ENCODE measurements around the gene RASAL1.
A peak's percentile ranks its signal among the peaks of the same experiment; 100 is the strongest.

The RASAL1 gene

GRCh38 chr12:113135178-113136127, at the start of gene RASAL1:
TSS of gene RASAL1 (minus strand) at chr12:113135761. CDS start at chr12:113135462, 299 bp downstream.
- DNase-seq (ENCODE audit: low read depth) = no peak

DNA sequence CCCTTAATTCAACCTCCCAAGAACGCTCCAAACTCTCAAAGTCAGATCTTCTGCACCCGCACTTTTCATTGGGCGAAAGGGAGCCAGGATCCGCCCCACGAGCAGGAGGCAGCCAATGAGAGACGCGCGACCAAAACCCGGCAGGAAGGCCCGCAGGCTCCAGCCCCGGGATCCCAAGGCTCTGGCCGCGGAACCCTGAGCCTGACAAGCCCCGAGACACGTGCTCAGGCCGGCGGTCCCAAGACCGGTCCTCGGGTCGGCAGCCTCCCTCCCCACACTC, 49.3 kb upstream of the RASAL1 start:
- DNase-seq (ENCODE audit: low read depth) = peak; percentile 94

- DNase-seq (ENCODE audit: low read depth) = no peak
Observed at GRCh38 chr12:113184098-113184899, 48.7 kb upstream of the RASAL1 start.

DNA sequence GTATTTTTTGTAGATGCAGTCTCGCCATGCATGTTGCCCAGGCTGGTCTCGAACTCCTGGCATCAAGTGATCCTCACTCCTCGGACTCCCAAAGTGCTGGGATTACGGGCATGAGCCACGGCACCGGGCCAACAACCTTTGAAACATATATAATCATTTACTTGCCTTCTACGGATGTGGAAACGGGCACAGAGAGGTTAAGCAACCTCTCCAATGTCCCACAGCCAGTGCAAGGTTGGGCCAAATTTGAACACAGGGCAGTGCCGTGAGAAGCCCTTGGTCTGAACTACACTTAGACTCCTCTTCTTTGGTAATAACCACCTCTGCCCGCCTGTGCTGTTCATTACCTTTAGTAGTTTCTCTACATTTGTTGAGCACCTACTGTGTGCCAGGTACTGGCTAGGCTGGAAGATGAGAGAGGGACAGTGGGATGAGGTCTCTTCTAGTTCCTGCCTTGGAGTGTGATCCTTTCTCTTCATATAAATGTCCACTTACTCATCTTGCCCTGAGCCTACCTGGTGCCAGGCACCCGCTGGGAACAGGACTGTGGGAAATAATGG, 47.5 kb upstream of the RASAL1 start:
- DNase-seq (ENCODE audit: low read depth) = no peak

DNA sequence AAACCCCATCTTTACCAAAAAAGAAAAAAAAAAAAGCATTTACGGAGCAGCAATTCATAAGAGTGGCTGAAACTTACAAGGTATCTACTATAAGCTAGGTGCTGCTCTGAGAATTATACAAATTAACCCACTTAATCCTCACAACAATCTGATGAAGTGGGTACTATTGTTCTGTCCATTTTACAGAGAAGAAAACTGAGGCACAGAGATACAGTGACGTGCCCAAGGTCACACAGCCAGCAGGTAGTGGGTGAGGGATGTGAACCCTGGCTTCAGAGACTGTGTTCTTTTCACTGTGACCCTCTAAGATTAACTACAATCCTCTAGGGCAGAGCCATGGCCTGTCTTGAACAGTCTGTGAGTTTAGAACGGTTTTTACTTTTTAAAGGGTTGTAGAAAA, 46.4 kb upstream of the RASAL1 start:
- no peak for DNase-seq (ENCODE audit: low read depth)

DNA sequence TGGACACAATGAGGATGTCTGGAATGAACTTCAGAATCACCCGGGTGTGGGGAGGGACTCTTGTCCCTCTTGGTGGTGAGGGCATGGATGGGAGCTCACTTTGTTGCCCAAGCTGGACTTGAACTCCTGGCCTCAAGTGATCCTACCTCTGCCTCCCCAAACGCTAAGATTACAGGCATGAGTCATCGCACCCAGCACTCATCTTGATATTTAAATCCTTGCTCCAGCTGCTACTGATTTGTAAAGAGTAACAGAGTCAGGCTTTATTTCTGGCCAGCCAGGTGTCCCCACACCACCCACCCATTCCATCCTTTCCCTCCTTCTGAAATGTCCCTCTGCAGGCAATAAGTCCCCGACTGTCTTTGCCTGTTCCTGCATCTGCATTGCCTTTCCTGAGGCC, 44.8 kb upstream of the RASAL1 start:
- no peak for DNase-seq (ENCODE audit: low read depth)

GRCh38 chr12:113179023-113179422, 43.5 kb upstream of the RASAL1 start:
- no peak for DNase-seq (ENCODE audit: low read depth)

GRCh38 chr12:113174461-113175384, 39.2 kb upstream of the RASAL1 start:
- DNase-seq (ENCODE audit: low read depth) = peak; percentile 77

DNA sequence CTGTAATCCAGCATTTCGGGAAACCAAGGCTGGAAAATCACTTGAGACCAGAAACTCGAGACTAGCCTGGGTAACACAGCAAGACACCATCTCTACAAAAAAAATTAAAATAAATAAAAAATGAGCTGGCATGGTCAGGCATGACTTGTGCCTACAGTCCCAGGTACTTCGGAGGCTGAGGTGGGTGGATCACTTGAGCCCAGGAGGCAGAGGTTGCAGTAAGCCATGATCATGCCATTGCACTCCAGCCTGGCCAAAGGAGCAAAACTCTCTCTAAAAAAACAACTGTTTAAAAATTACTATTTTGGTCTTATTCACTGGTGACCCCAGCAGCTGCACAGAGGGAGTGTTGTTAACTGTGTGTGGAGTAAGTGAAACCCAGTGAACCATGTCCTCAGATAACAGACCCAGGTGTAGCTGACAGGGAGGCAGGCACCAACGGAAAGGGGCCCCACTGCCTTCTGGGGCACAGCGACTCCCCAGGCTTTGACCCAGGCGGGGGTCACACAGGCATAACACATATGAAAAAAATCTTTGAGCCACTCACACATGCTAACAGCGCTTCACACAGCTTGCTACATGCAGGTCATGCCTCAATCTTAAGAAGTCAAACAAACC, 37.6 kb upstream of the RASAL1 start:
- no peak for DNase-seq (ENCODE audit: low read depth)

DNA sequence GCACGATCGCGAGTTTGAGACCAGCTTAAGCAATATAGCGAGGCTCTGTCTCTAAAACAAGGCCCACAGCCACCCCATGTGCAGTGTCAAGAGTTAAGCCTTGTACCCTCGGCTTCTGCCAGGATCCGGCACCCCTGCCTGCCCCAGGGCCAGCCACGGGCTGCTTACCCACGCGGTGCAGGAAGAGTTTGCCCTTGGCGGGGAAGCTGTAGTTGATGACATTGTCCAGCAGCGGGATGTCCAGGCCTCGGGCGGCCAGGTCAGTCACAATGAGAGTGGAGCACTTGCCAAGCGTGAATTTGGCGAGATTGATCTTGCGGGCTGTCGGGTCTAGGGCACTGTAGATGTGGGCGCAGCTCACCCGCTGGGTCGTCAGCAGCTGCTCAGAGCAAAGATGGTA, 36.6 kb upstream of the RASAL1 start:
- no peak for DNase-seq (ENCODE audit: low read depth)

DNA sequence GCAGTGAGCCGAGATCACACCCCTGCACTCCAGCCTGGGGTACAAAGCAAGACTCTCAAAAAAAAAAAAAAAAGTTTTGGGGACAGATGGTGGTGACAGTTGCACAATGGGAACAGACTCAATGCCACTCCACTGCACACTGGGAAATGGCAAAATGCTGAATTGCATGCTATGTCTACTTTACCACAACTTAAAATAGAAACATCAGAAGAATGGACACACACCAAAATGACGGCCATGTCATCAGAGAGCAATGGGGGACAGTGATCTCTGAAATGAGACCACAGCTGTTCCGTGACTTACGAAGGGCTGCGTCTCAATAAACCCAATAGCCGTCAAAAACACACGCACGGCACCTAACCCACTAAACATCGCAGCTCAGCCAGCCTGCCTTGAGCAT, 36.0 kb upstream of the RASAL1 start:
- no peak for DNase-seq (ENCODE audit: low read depth)

DNA sequence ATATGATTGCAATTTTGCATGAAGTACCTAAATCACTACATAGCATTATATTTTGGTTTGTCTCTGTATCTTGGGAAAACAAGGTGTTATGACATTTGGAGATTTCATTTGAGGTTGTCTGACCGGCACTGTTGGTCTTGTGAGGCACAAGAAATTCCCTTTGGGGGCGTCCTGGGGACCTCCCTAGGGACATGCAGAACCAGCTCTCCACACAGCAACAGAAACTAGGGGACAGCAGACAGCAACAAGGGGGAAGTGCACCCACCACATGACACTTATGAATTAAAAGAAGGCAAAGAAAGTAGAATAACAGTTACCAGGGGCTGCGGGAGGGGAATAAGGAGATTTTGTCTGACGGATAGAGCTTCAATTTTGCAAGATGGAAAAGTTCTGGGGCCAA, 35.4 kb upstream of the RASAL1 start:
- DNase-seq (ENCODE audit: low read depth) = no peak

DNA sequence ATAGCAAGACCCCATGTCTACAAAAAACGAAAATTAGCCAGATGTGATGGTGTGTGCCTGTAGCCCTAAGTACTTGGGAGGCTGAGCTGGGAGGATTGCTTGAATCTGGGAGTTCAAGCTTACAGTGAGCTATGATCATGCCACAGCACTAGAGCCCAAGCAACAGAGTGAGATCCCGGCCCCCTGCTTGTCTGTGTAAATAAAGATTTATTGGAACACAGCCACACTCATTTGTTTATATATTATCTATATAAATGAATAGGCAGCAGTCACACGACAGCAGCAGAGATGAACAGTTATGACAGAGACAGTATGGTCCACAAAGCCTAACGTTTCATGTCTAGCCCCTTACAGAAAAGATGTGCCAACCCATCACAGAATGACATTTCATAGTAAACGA, 34.9 kb upstream of the RASAL1 start:
- DNase-seq (ENCODE audit: low read depth) = no peak

DNA sequence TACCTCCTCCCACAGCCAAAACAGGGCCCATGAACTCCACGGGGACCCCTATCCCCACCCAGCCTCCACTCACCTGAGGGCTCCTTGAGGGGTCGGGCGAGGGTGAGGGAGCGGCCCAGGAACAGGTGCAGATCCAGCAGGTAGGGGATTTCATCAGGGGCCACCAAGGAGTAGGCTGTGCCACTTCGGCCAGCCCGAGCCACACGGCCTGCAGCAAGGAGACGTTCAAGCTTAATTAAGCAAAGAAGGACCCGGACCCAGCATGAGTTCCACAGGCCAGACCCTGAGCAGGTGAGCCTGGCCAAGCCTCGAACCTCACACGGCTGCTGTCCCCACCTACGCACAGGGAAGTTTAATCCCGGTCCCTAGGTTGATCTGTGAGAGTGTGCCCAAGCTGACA, 34.1 kb upstream of the RASAL1 start:
- no peak for DNase-seq (ENCODE audit: low read depth)

DNA sequence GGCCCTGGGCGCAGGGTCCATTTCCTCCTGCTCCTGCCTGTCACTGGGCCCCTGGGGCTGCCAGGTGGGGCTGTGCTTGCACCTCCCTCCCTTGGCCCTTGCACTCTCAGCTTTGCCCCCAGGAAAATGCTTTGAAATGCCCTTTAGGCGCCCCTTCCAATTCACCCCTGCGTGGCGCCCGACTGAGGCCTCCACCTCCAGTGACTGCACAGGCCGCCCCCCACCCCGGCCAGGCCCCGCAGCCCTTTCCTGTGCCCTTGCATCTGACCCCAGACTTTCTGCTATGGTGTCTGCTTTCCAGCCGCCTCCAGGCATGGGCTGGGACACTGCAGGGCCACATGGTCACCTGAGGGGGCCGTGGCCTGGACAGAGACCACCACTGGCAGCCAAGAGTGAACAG, 32.3 kb upstream of the RASAL1 start:
- DNase-seq (ENCODE audit: low read depth) = no peak

DNA sequence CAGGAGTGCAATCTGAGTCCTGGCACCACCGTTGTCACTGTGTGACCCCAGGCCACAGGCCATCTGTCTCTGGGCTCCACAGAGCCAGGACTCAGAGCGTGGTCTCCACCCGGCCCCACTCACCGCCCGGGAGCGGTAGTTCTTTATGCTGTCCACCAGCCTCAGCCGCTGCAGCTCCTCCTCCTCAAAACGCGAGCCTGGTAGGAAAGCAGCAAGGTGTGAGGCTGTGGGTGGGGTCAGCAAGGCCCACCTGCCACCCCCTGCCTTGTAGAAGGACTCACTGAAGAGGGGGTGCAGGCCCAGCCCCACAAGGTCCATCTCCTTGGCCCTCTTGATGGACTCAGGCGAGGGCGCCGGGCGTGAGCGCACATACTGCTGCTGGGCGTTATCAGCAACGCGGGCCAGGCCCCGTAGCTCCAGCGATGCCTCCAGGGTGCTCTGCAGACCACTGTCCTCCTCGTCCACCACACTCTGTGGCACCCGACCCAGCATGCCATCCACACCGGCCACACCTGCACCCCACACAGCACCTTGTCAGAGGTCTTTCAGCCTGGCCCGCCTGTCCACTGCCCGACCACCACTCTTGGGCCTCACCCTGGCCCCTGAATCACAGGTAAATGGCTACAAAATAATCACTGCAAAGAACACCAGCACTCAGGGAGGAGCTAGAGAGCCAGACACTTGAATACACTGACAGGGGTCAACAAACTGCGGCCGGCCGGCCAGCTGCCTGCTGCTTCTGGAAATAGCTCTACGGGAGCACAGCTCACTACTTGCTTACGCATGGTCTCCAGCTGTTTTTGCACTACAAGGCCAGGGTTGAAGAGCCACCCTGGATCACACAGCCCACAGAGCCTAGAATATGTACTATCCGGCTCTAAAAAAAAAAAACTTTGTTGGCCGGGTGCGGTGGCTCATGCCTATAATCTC, 30.2 kb upstream of the RASAL1 start:
- no peak for DNase-seq (ENCODE audit: low read depth)

GRCh38 chr12:113164014-113164413, 28.5 kb upstream of the RASAL1 start:
- DNase-seq (ENCODE audit: low read depth) = no peak

DNA sequence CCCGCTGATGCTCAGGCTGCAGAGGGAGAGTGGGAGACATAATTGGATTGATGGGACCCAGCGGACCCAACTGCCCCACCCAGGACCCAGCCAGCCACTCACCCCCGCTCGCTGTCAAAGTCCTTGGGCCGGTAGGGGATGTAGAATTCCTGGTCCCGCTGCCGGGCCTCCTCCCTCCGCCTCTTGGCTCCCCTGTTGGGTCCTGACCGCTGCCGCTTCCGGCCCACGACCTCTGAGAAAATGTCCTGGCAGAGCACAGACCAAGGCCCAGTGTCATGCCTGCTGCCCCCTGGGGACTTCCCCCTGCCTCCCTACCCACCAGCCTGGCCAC, 27.4 kb upstream of the RASAL1 start:
- no peak for DNase-seq (ENCODE audit: low read depth)

- DNase-seq (ENCODE audit: low read depth) = peak; percentile 57
Observed at GRCh38 chr12:113162102-113163029, 26.8 kb upstream of the RASAL1 start.
